HepG2 (cell line): ENCODE measurements around the gene PSMB1. TPM values are rescaled to one million over a fixed set of nuclear protein-coding genes. Genes with fewer than 3 reads are reported as not detected.
A peak's percentile ranks its signal among the peaks of the same experiment; 100 is the strongest.

Experiments
- FOSL1 ChIP-seq: sonication (generic); formaldehyde crosslinking; IDR thresholded peaks from 2 replicates; pipeline ENCODE4 v1.9.0; 2021; ENCODE audit warnings: missing genetic modification reagents, borderline replicate concordance
- FOXC1 ChIP-seq: sonication (generic); formaldehyde crosslinking; IDR thresholded peaks from 2 replicates; pipeline ENCODE4 v1.8.0; 2022; ENCODE audit warnings: mild to moderate bottlenecking, missing genetic modification reagents, borderline replicate concordance
- GATAD1 ChIP-seq: IDR thresholded peaks from 2 replicates; pipeline ENCODE4 v1.6.1; 2016; ENCODE audit warnings: missing genetic modification reagents, missing compliant biosample characterization
- GFI1 ChIP-seq: sonication (generic); formaldehyde crosslinking; IDR thresholded peaks from 2 replicates; pipeline ENCODE4 v1.5.0; 2020; ENCODE audit warnings: missing genetic modification reagents, mild to moderate bottlenecking, borderline replicate concordance
- HOXA5 ChIP-seq: sonication (generic); formaldehyde crosslinking; IDR thresholded peaks from 2 replicates; pipeline ENCODE4 v1.4.0; 2020; ENCODE audit warnings: missing genetic modification reagents
- KAT8 ChIP-seq: IDR thresholded peaks from 2 replicates; pipeline ENCODE4 v1.6.1; 2016; ENCODE audit warnings: missing genetic modification reagents, missing compliant biosample characterization
- KMT2B ChIP-seq: IDR thresholded peaks from 2 replicates; pipeline ENCODE4 v1.6.1; 2016; ENCODE audit warnings: missing genetic modification reagents, missing compliant biosample characterization
- NR2F2 ChIP-seq: IDR thresholded peaks from 2 replicates; pipeline ENCODE4 v1.6.1; 2012; ENCODE audit warnings: low read depth, inconsistent platforms, borderline replicate concordance
- PATZ1 ChIP-seq: sonication (generic); formaldehyde crosslinking; IDR thresholded peaks from 2 replicates; pipeline ENCODE4 v1.4.0; 2020; ENCODE audit warnings: missing genetic modification reagents
- SALL2 ChIP-seq: sonication (generic); formaldehyde crosslinking; IDR thresholded peaks from 2 replicates; pipeline ENCODE4 v1.8.1; 2023; ENCODE audit warnings: mild to moderate bottlenecking, missing genetic modification reagents, inconsistent platforms
- TOE1 ChIP-seq: sonication (generic); formaldehyde crosslinking; IDR thresholded peaks from 2 replicates; pipeline ENCODE4 v1.4.0; 2020; ENCODE audit warnings: mild to moderate bottlenecking, missing genetic modification reagents
- TP53 ChIP-seq: sonication (generic); formaldehyde crosslinking; conservative IDR thresholded peaks from 2 replicates; pipeline ENCODE4 v1.4.0; 2020; ENCODE audit warnings: missing genetic modification reagents
- ZBTB14 ChIP-seq: sonication (generic); formaldehyde crosslinking; IDR thresholded peaks from 2 replicates; pipeline ENCODE4 v1.4.0; 2020; ENCODE audit warnings: missing genetic modification reagents
- ZFP1 ChIP-seq: IDR thresholded peaks from 2 replicates; pipeline ENCODE4 v1.6.1; 2016
- ZFP82 ChIP-seq: sonication (generic); formaldehyde crosslinking; IDR thresholded peaks from 2 replicates; pipeline ENCODE4 v1.5.1; 2020; ENCODE audit warnings: mild to moderate bottlenecking, missing genetic modification reagents, borderline replicate concordance
- ZNF143 ChIP-seq: sonication (generic); formaldehyde crosslinking; IDR thresholded peaks from 2 replicates; pipeline ENCODE4 v1.4.0; 2020; ENCODE audit warnings: missing genetic modification reagents
- ZNF33A ChIP-seq: sonication (generic); formaldehyde crosslinking; IDR thresholded peaks from 2 replicates; pipeline ENCODE4 v1.5.1; 2020; ENCODE audit warnings: missing genetic modification reagents, mild to moderate bottlenecking, moderate library complexity, borderline replicate concordance
- ZNF430 ChIP-seq: sonication (generic); formaldehyde crosslinking; IDR thresholded peaks from 2 replicates; pipeline ENCODE4 v1.9.0; 2021; ENCODE audit warnings: mild to moderate bottlenecking, missing genetic modification reagents
- ZNF512B ChIP-seq: sonication (generic); formaldehyde crosslinking; IDR thresholded peaks from 2 replicates; pipeline ENCODE4 v1.5.1; 2020; ENCODE audit warnings: missing genetic modification reagents, mild to moderate bottlenecking, borderline replicate concordance
- ZNF749 ChIP-seq: sonication (generic); formaldehyde crosslinking; IDR thresholded peaks from 2 replicates; pipeline ENCODE4 v1.8.0; 2022; ENCODE audit warnings: mild to moderate bottlenecking, missing genetic modification reagents, moderate library complexity, borderline replicate concordance
- ZNF75D ChIP-seq: sonication (generic); formaldehyde crosslinking; IDR thresholded peaks from 2 replicates; pipeline ENCODE4 v1.8.1; 2023; ENCODE audit warnings: missing genetic modification reagents, mild to moderate bottlenecking, borderline replicate concordance
- ZNF800 ChIP-seq: sonication (generic); formaldehyde crosslinking; IDR thresholded peaks from 2 replicates; pipeline ENCODE4 v1.4.0; 2020; ENCODE audit warnings: missing genetic modification reagents
- polyA plus RNA-seq, 8 experiments: library from polyadenylated mRNA; depleted of rRNA in 3 of 8; stranded (reverse) in 7 of 8; unstranded in 1 of 8; fragments of >200 nt; fragmentation: Illumina TruSeq in 4 of 8; extraction: Trizol in 4 of 8; gene quantifications; 2 replicates each; pipeline versions ENCODE4 v1.2.1 to v1.2.3, GENCODE V29; 2011 to 2016; ENCODE audit warnings: low read depth in 4 of 8, missing spikeins in 1 of 8, mixed read lengths in 1 of 8; ENCODE audit not compliant: insufficient read depth in 1 of 8
- total RNA-seq, 5 experiments: library from RNA; depleted of rRNA; stranded (reverse); fragments of >200 nt; fragmentation: Illumina TruSeq; extraction: Trizol; gene quantifications; 2 replicates each; pipeline ENCODE4 v1.2.3, GENCODE V29; 2016; ENCODE audit warnings: low read depth in 1 of 5

The PSMB1 gene
- total and polyA plus RNA-seq, 2 of the 13 experiments (the other 11 are each of a cell fraction or from before 2014, with no cell fraction given): 528 to 592 TPM

GRCh38 chr6:170554013-170554795 lies 1.1 kb upstream of the PSMB1 start, which contains the start of gene TBP (continued):
- TF ChIP-seq PATZ1 (peak; percentile 63), ZNF800 (CRISPR knock-in tag) (peak; percentile 46; the same call in 1 of the 2 replicates), FOSL1 (no peak), TOE1 (CRISPR knock-in tag) (no peak), TP53 (0 out of 2 replicates have a peak, but pooled peaks have one; percentile 76), ZFP82 (CRISPR knock-in tag) (0 out of 2 replicates have a peak, but pooled peaks have one; percentile 20), ZBTB14 (no peak), HOXA5 (CRISPR knock-in tag) (peak; percentile 91), NR2F2 (peak; percentile 76; the same call in 1 of the 2 replicates), KAT8 (peak; percentile 100), ZNF512B (CRISPR knock-in tag) (no peak), SALL2 (CRISPR knock-in tag) (no peak; the same call in 1 of the 2 replicates), FOXC1 (CRISPR knock-in tag) (peak; percentile 55; the same call in 1 of the 2 replicates), ZNF143 (CRISPR knock-in tag) (peak; percentile 75), ZFP1 (CRISPR knock-in tag) (no peak), GATAD1 (peak; percentile 100), GFI1 (peak; percentile 69), ZNF749 (CRISPR knock-in tag) (peak; percentile 72; the same call in 1 of the 2 replicates), KMT2B (peak; percentile 99), ZNF33A (CRISPR knock-in tag) (0 out of 2 replicates have a peak, but pooled peaks have one; percentile 13), ZNF75D (CRISPR knock-in tag) (no peak), ZNF430 (CRISPR knock-in tag) (peak; percentile 84)
